ENCODE results near the gene TRAPPC1.

The TRAPPC1 gene

DNA sequence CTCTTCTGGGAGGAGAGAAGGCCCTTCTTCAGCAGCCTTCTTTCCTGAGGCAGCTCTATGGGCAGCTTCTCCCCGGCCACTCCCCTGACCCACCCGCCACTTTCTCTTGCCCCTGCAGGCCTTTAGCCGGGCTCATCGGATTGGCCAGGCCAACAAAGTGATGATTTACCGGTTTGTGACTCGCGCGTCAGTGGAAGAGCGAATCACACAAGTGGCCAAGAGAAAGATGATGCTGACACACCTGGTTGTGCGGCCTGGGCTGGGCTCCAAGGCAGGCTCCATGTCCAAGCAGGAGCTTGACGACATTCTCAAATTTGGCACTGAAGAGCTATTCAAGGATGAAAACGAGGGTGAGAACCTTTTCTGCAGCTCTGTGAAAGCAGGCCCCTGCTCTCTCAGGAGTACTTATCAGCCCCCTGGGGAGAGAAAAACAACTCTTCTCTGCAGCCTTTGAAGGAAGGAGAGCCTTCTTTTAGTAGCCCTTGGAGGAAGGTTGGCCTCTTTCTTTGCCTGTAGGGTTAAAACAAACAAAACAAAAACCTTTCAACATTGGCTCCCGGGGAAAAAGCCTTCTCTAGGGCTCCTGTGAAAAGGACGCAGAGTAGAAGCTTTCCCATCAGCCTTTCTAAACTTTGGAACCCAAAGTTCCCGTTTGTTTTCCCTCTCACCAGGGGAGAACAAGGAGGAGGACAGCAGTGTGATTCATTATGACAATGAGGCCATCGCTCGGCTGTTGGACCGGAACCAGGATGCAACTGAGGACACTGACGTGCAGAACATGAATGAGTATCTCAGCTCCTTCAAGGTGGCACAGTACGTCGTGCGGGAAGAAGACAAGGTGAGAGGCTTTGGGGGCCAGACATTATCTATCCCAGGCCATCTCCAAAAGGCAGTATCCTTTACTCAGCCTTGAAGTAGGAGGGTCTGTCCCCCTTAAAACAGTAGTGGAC lies 28.3 kb downstream of the TRAPPC1 start:
- H3K4me3 Mint-ChIP-seq: no peak overlapping the region
- peaks cover 100% of the 10 kb centered on the region for H3K36me3 Mint-ChIP-seq (ENCODE audit: low read depth)
- H3K27ac Mint-ChIP-seq: no peak overlapping the region
- no peaks in the 10 kb centered on the region for H3K4me1 Mint-ChIP-seq (ENCODE audit: low read depth)
- intact Hi-C loops (cut with micrococcal nuclease): no loop called here
- no peaks in the 10 kb centered on the region for H3K9me3 Mint-ChIP-seq
- H3K27me3 Mint-ChIP-seq: no peaks in the 10 kb centered on the region

- peak overlapping the region; percentile 68 for H3K27ac Mint-ChIP-seq
- H3K27me3 Mint-ChIP-seq: no peaks in the 10 kb centered on the region
- intact Hi-C loops (cut with micrococcal nuclease): loop anchor here (1.0 to 5.0 kb wide), 3 partner anchors 35 to 155 kb away; no protein-coding TSS in a partner anchor
Observed at GRCh38 chr17:7897773-7898172, 34.0 kb downstream of the TRAPPC1 start.

DNA sequence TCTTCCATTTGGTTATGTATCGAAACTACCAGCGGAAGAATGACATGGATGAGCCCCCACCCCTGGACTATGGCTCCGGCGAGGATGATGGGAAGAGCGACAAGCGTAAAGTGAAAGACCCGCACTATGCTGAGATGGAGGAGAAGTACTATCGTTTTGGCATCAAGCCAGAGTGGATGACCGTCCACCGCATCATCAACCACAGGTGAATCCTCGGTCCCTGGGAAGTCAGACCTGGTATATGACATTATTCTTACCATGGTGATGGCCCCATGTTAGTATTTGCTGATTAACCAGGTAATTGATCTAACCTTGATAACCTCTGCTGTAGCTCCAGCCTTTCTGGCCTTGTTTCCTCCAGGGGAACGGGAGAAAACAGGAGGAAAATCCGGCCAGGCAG lies 34.7 kb downstream of the TRAPPC1 start:
- peaks cover 25% of the 10 kb centered on the region for H3K4me1 Mint-ChIP-seq (ENCODE audit: low read depth)
- peaks cover 97% of the 10 kb centered on the region for H3K36me3 Mint-ChIP-seq (ENCODE audit: low read depth)
- intact Hi-C loops (cut with micrococcal nuclease): loop anchor here (1.0 to 5.0 kb wide), 3 partner anchors 35 to 155 kb away; no protein-coding TSS in a partner anchor
- H3K27ac Mint-ChIP-seq: no peak overlapping the region
- H3K9me3 Mint-ChIP-seq: no peaks in the 10 kb centered on the region
- no peak overlapping the region for H3K4me3 Mint-ChIP-seq
- H3K27me3 Mint-ChIP-seq: no peaks in the 10 kb centered on the region

More at GRCh38 chr17:7897773-7898172, 34.0 kb downstream of the TRAPPC1 start:
- H3K9me3 Mint-ChIP-seq: no peaks in the 10 kb centered on the region
- no peak overlapping the region for H3K4me3 Mint-ChIP-seq
- H3K4me1 Mint-ChIP-seq (ENCODE audit: low read depth): peaks cover 23% of the 10 kb centered on the region
- H3K36me3 Mint-ChIP-seq (ENCODE audit: low read depth): peaks cover 98% of the 10 kb centered on the region

DNA sequence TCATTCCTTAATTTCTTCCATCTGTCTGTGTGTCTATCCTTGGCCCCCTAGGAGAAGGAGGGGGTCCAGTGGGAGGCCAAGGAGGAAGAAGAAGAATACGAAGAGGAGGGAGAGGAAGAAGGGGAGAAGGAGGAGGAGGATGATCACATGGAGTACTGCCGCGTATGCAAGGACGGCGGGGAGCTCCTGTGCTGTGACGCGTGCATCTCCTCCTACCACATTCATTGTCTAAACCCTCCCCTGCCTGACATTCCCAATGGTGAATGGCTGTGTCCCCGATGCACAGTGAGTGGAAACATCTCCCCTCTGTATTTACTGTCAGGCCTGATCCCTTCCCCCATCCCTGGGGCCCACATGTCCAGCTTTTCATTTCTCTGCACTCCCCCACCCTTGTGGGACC lies 36.9 kb downstream of the TRAPPC1 start:
- H3K4me3 Mint-ChIP-seq: no peak overlapping the region
- H3K9me3 Mint-ChIP-seq: no peaks in the 10 kb centered on the region
- peaks cover 28% of the 10 kb centered on the region for H3K4me1 Mint-ChIP-seq (ENCODE audit: low read depth)
- H3K36me3 Mint-ChIP-seq (ENCODE audit: low read depth): peaks cover 97% of the 10 kb centered on the region
- no peak overlapping the region for H3K27ac Mint-ChIP-seq
- H3K27me3 Mint-ChIP-seq: no peaks in the 10 kb centered on the region
- intact Hi-C loops (cut with micrococcal nuclease): loop anchor here (5.0 kb wide), 1 partner anchor 153 kb away; no protein-coding TSS in a partner anchor

DNA sequence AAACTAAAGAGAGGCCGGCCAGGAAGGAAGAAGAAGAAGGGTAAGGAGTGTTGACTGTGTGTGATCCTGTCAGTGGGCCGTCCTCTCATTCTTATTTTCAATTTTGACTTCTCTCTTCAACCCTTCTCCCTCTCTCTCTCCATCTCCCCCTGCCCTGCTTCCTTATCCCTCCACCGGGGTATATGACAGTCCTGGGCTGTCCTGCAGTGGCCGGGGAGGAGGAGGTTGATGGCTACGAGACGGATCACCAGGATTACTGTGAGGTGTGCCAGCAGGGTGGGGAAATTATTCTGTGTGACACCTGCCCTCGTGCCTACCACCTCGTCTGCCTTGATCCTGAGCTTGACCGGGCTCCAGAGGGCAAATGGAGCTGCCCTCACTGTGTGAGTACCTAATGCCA lies 37.5 kb downstream of the TRAPPC1 start:
- intact Hi-C loops (cut with micrococcal nuclease): no loop called here
- Mint-ChIP-seq H3K27me3 (no peaks in the 10 kb centered on the region), H3K9me3 (no peaks in the 10 kb centered on the region), H3K36me3 (ENCODE audit: low read depth) (peaks cover 96% of the 10 kb centered on the region), H3K27ac (no peak overlapping the region), H3K4me3 (no peak overlapping the region), H3K4me1 (ENCODE audit: low read depth) (peaks cover 28% of the 10 kb centered on the region)

GRCh38 chr17:7893187-7893880 lies 38.4 kb downstream of the TRAPPC1 start:
- no peak overlapping the region for H3K4me3 Mint-ChIP-seq
- peaks cover 27% of the 10 kb centered on the region for H3K4me1 Mint-ChIP-seq (ENCODE audit: low read depth)
- H3K27ac Mint-ChIP-seq: no peak overlapping the region
- intact Hi-C loops (cut with micrococcal nuclease): no loop called here
- H3K36me3 Mint-ChIP-seq (ENCODE audit: low read depth): peaks cover 87% of the 10 kb centered on the region
- no peaks in the 10 kb centered on the region for H3K27me3 Mint-ChIP-seq
- H3K9me3 Mint-ChIP-seq: no peaks in the 10 kb centered on the region

DNA sequence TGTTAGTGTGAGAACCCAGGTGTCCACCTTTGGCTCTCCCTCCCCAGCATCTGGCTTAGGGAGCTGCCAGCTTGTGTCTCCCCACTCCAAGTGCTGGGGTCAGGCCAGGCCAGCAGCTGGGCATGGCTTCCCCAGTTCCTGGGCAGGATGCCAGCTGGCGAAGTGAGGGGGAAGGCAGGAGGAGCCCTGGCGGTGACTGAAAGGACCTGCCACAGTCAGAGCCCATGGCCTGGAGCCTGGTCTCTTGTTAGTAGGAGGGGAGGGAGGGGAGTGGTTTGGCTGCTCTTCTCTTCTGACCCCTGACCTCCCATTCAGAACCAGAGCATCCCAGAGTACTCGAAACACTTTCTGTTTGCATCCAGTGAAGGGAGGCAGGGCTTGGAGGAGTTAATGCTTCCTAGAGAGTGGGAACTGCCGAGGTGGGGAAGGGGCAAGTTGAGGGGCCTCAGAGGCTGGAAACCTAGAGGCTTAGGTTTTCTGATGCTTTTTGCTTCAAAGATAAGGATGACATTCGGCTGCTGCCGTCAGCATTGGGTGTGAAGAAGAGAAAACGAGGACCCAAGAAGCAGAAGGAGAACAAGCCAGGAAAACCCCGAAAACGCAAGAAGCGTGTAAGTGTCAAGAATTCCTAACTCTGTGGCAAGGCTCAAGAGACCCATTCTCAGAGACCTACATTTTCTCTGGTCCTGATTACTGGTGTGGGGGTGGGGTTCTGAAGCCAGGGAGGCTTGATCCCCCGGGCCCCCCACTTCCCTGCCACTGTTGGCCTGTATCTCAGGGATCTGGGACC lies 42.4 kb downstream of the TRAPPC1 start:
- H3K9me3 Mint-ChIP-seq: no peaks in the 10 kb centered on the region
- no peak overlapping the region for H3K27ac Mint-ChIP-seq
- no peaks in the 10 kb centered on the region for H3K27me3 Mint-ChIP-seq
- H3K4me1 Mint-ChIP-seq (ENCODE audit: low read depth): peaks cover 6% of the 10 kb centered on the region
- peaks cover 53% of the 10 kb centered on the region for H3K36me3 Mint-ChIP-seq (ENCODE audit: low read depth)
- H3K4me3 Mint-ChIP-seq: no peak overlapping the region
- intact Hi-C loops (cut with micrococcal nuclease): loop anchor here (2.0 to 5.0 kb wide), 2 partner anchors 27 to 43 kb away; partner anchors contain the start of genes CNTROB and TRAPPC1

DNA sequence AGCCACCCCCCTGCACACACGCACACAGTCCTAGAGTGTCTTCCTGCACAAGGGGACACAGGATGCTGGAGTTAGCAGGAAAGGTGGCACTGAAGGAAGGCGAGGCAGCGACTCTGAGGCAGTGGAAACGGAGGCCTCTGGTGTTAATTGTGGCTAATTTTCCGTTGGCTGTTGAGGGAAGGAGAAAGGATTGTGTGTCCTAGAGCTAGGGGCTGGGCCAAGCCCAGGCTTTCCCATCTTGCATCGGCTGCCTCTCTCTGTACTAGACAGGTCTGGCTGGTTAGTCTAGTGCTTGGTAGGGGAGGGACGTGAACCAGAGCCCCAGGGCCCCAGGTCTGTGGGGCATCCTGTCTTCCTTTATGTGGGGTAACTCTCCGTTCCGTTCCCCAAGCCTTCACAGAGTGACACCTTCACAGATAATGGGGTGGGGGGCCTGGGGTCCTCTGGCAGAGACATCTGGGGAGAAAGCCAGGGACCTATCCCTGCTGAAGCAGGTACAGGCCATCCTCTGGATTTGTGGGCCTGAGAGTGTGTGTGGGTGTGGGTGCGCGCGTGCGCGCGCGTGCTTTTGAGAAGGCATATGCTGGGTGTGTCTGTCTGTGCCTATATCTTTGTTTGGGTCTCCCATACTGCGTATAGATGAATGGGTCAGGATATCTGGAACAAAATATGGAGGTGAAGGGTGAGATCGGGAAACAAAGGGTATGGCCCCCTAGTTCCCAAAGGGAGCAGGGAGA lies 43.4 kb downstream of the TRAPPC1 start, which contains the start of gene CHD3:
Gene CHD3, plus strand, starts transcription at position 606 of the 737 bp plus-strand sequence. CDS start 212 bp downstream, outside the sequence.
- intact Hi-C loops (cut with micrococcal nuclease): loop anchor here (2.0 to 5.0 kb wide), 2 partner anchors 26 to 44 kb away; partner anchors contain the start of genes CNTROB and TRAPPC1
- H3K4me1 Mint-ChIP-seq (ENCODE audit: low read depth): peaks cover 5% of the 10 kb centered on the region
- H3K27me3 Mint-ChIP-seq: no peaks in the 10 kb centered on the region
- H3K4me3 Mint-ChIP-seq: no peak within 1 kb of the TSS
- no peak within 1 kb of the TSS for H3K27ac Mint-ChIP-seq
- no peaks in the 10 kb centered on the region for H3K9me3 Mint-ChIP-seq
- H3K36me3 Mint-ChIP-seq (ENCODE audit: low read depth): peaks cover 43% of the 10 kb centered on the region

GRCh38 chr17:7887482-7888183 lies 44.1 kb downstream of the TRAPPC1 start:
- Mint-ChIP-seq H3K27ac (no peak overlapping the region), H3K36me3 (ENCODE audit: low read depth) (peaks cover 39% of the 10 kb centered on the region), H3K9me3 (no peaks in the 10 kb centered on the region), H3K27me3 (no peaks in the 10 kb centered on the region), H3K4me1 (ENCODE audit: low read depth) (peaks cover 5% of the 10 kb centered on the region), H3K4me3 (no peak overlapping the region)
- intact Hi-C loops (cut with micrococcal nuclease): loop anchor here (2.0 to 5.0 kb wide), 2 partner anchors 25 to 45 kb away; partner anchors contain the start of genes CNTROB and TRAPPC1

GRCh38 chr17:7887038-7887481 lies 44.7 kb downstream of the TRAPPC1 start:
- intact Hi-C loops (cut with micrococcal nuclease): loop anchor here (5.0 kb wide), 1 partner anchor 45 kb away; the partner anchor contains the start of genes CNTROB and TRAPPC1

GRCh38 chr17:7886227-7887037 lies 45.3 kb downstream of the TRAPPC1 start:
- Mint-ChIP-seq H3K27ac (no peak overlapping the region), H3K4me3 (no peak overlapping the region), H3K27me3 (no peaks in the 10 kb centered on the region), H3K36me3 (ENCODE audit: low read depth) (peaks cover 27% of the 10 kb centered on the region), H3K9me3 (no peaks in the 10 kb centered on the region), H3K4me1 (ENCODE audit: low read depth) (no peaks in the 10 kb centered on the region)
- intact Hi-C loops (cut with micrococcal nuclease): loop anchor here (5.0 kb wide), 1 partner anchor 46 kb away; the partner anchor contains the start of genes CNTROB and TRAPPC1

More at GRCh38 chr17:7887038-7887481, 44.7 kb downstream of the TRAPPC1 start:
- peaks cover 33% of the 10 kb centered on the region for H3K36me3 Mint-ChIP-seq (ENCODE audit: low read depth)
- no peak overlapping the region for H3K4me3 Mint-ChIP-seq
- no peaks in the 10 kb centered on the region for H3K9me3 Mint-ChIP-seq
- H3K27me3 Mint-ChIP-seq: no peaks in the 10 kb centered on the region
- no peak overlapping the region for H3K27ac Mint-ChIP-seq
- H3K4me1 Mint-ChIP-seq (ENCODE audit: low read depth): peaks cover 3% of the 10 kb centered on the region
